ENCODE results near the gene RWDD4.
"Not testable (repeated sequence)": the region's sequence is repeated elsewhere in the genome, so short reads cannot be mapped to it uniquely, and the experiment has no call there.

The RWDD4 gene

GRCh38 chr4:183635321-183635720 is 23.7 kb downstream of the RWDD4 start:
- DNase-seq = no peak

GRCh38 chr4:183633476-183634400 is 25.2 kb downstream of the RWDD4 start:
- no peak for DNase-seq

- DNase-seq = no peak
These were observed 26.3 kb downstream of the RWDD4 start for GRCh38 chr4:183632689-183633088.

GRCh38 chr4:183631577-183632198 is 27.3 kb downstream of the RWDD4 start:
- DNase-seq = no peak

- no peak for DNase-seq
These were observed 30.9 kb downstream of the RWDD4 start for GRCh38 chr4:183627979-183628588.

GRCh38 chr4:183627286-183627685 is 31.7 kb downstream of the RWDD4 start:
- not testable (repeated sequence) for DNase-seq

- DNase-seq = no peak
These were observed 32.8 kb downstream of the RWDD4 start for GRCh38 chr4:183626168-183626567.

GRCh38 chr4:183624548-183624947 is 34.4 kb downstream of the RWDD4 start:
- no peak for DNase-seq

GRCh38 chr4:183621875-183622274 is 37.1 kb downstream of the RWDD4 start:
- no peak for DNase-seq

GRCh38 chr4:183620421-183620820 is 38.6 kb downstream of the RWDD4 start:
- DNase-seq = no peak

GRCh38 chr4:183618681-183619080 is 40.3 kb downstream of the RWDD4 start:
- no peak for DNase-seq

GRCh38 chr4:183617075-183617474 is 41.9 kb downstream of the RWDD4 start:
- no peak for DNase-seq

GRCh38 chr4:183612329-183613250 is 46.4 kb downstream of the RWDD4 start:
- no peak for DNase-seq

- no peak for DNase-seq
These were observed 47.7 kb downstream of the RWDD4 start for GRCh38 chr4:183611210-183611830.

GRCh38 chr4:183610613-183611012 is 48.4 kb downstream of the RWDD4 start:
- peak; percentile 26 for DNase-seq

GRCh38 chr4:183610033-183610432 is 49.0 kb downstream of the RWDD4 start:
- peak; percentile 41 for DNase-seq

GRCh38 chr4:183609151-183609550 is 49.8 kb downstream of the RWDD4 start:
- no peak for DNase-seq

- no peak for DNase-seq
These were observed 51.1 kb downstream of the RWDD4 start for GRCh38 chr4:183607894-183608293.

- DNase-seq = no peak
These were observed 56.4 kb downstream of the RWDD4 start for GRCh38 chr4:183602557-183603027.

GRCh38 chr4:183601381-183601780 is 57.6 kb downstream of the RWDD4 start:
- no peak for DNase-seq

GRCh38 chr4:183600189-183600685 is 58.7 kb downstream of the RWDD4 start:
- DNase-seq = no peak

- no peak for DNase-seq
These were observed 59.3 kb downstream of the RWDD4 start for GRCh38 chr4:183599690-183600089.
